IPS-15b (cell line): ENCODE data around the gene ANOS1.

Experiments used
- H3K27me3 ChIP-seq: one replicate; pipeline ENCODE4 v1.6.1; 2013; ENCODE audit warnings: low read length; ENCODE audit not compliant: control insufficient read depth, insufficient read depth
- H3K36me3 ChIP-seq: one replicate; pipeline ENCODE4 v1.6.1; 2013; ENCODE audit warnings: low read length; ENCODE audit not compliant: control insufficient read depth, insufficient read depth
- H3K4me1 ChIP-seq: one replicate; pipeline ENCODE4 v1.6.1; 2013; ENCODE audit warnings: mild to moderate bottlenecking, low read length; ENCODE audit not compliant: control insufficient read depth, insufficient read depth
- H3K4me3 ChIP-seq: one replicate; pipeline ENCODE4 v1.5.1; 2013; ENCODE audit warnings: low read depth, low read length
- H3K9ac ChIP-seq: one replicate; pipeline ENCODE4 v1.6.1; 2013; ENCODE audit warnings: low read depth, mild to moderate bottlenecking, low read length
- H3K9me3 ChIP-seq: one replicate; pipeline ENCODE4 v1.6.1; 2013; ENCODE audit warnings: mild to moderate bottlenecking, low read length; ENCODE audit not compliant: control insufficient read depth, insufficient read depth

ANOS1 gene

GRCh38 chrX:8711401-8711800 is 20.5 kb downstream of the ANOS1 start:
- Histone ChIP-seq H3K4me1 (peaks cover 4% of the 10 kb centered on the region), H3K36me3 (no peaks in the 10 kb centered on the region), H3K9ac (no peak overlapping the region), H3K9me3 (no peaks in the 10 kb centered on the region), H3K4me3 (no peak overlapping the region), H3K27me3 (no peaks in the 10 kb centered on the region)

GRCh38 chrX:8704184-8704583 is 27.8 kb downstream of the ANOS1 start:
- H3K36me3 ChIP-seq = no peaks in the 10 kb centered on the region
- no peak overlapping the region for H3K4me3 ChIP-seq
- H3K4me1 ChIP-seq = no peaks in the 10 kb centered on the region
- no peak overlapping the region for H3K9ac ChIP-seq
- no peaks in the 10 kb centered on the region for H3K27me3 ChIP-seq
- no peaks in the 10 kb centered on the region for H3K9me3 ChIP-seq

- Histone ChIP-seq H3K4me3 (no peak overlapping the region), H3K4me1 (peaks cover 11% of the 10 kb centered on the region), H3K36me3 (no peaks in the 10 kb centered on the region), H3K27me3 (no peaks in the 10 kb centered on the region), H3K9ac (no peak overlapping the region), H3K9me3 (no peaks in the 10 kb centered on the region)
Measured at GRCh38 chrX:8692871-8693270, 39.1 kb downstream of the ANOS1 start.

GRCh38 chrX:8689473-8689872 is 42.5 kb downstream of the ANOS1 start:
- H3K9me3 ChIP-seq = no peaks in the 10 kb centered on the region
- peaks cover 22% of the 10 kb centered on the region for H3K4me1 ChIP-seq
- H3K9ac ChIP-seq = no peak overlapping the region
- no peak overlapping the region for H3K4me3 ChIP-seq
- H3K36me3 ChIP-seq = no peaks in the 10 kb centered on the region
- H3K27me3 ChIP-seq = no peaks in the 10 kb centered on the region

GRCh38 chrX:8688776-8689175 is 43.2 kb downstream of the ANOS1 start:
- H3K27me3 ChIP-seq = no peaks in the 10 kb centered on the region
- peaks cover 25% of the 10 kb centered on the region for H3K4me1 ChIP-seq
- H3K36me3 ChIP-seq = no peaks in the 10 kb centered on the region
- H3K9ac ChIP-seq = no peak overlapping the region
- H3K9me3 ChIP-seq = no peaks in the 10 kb centered on the region
- no peak overlapping the region for H3K4me3 ChIP-seq

GRCh38 chrX:8684201-8684965 is 47.6 kb downstream of the ANOS1 start:
- Histone ChIP-seq H3K9ac (peak overlapping the region; percentile 24), H3K27me3 (no peaks in the 10 kb centered on the region), H3K4me3 (no peak overlapping the region), H3K4me1 (peaks cover 17% of the 10 kb centered on the region), H3K36me3 (no peaks in the 10 kb centered on the region), H3K9me3 (no peaks in the 10 kb centered on the region)

- Histone ChIP-seq H3K4me3 (no peak overlapping the region), H3K36me3 (no peaks in the 10 kb centered on the region), H3K27me3 (no peaks in the 10 kb centered on the region), H3K9me3 (no peaks in the 10 kb centered on the region), H3K4me1 (peaks cover 17% of the 10 kb centered on the region), H3K9ac (peak overlapping the region; percentile 24)
Measured at GRCh38 chrX:8683687-8684086, 48.2 kb downstream of the ANOS1 start.

- H3K27me3 ChIP-seq = no peaks in the 10 kb centered on the region
- no peak overlapping the region for H3K9ac ChIP-seq
- no peaks in the 10 kb centered on the region for H3K36me3 ChIP-seq
- peaks cover 5% of the 10 kb centered on the region for H3K4me1 ChIP-seq
- no peak overlapping the region for H3K4me3 ChIP-seq
- H3K9me3 ChIP-seq = no peaks in the 10 kb centered on the region
Measured at GRCh38 chrX:8679550-8679949, 52.4 kb downstream of the ANOS1 start.

GRCh38 chrX:8675006-8675630 is 56.8 kb downstream of the ANOS1 start:
- Histone ChIP-seq H3K36me3 (no peaks in the 10 kb centered on the region), H3K4me3 (no peak overlapping the region), H3K9ac (no peak overlapping the region), H3K9me3 (no peaks in the 10 kb centered on the region), H3K27me3 (no peaks in the 10 kb centered on the region), H3K4me1 (no peaks in the 10 kb centered on the region)

GRCh38 chrX:8673201-8673600 is 58.7 kb downstream of the ANOS1 start:
- Histone ChIP-seq H3K9me3 (no peaks in the 10 kb centered on the region), H3K4me1 (no peaks in the 10 kb centered on the region), H3K9ac (no peak overlapping the region), H3K4me3 (no peak overlapping the region), H3K27me3 (no peaks in the 10 kb centered on the region), H3K36me3 (no peaks in the 10 kb centered on the region)

GRCh38 chrX:8672176-8672575 is 59.8 kb downstream of the ANOS1 start:
- H3K4me1 ChIP-seq = no peaks in the 10 kb centered on the region

GRCh38 chrX:8668813-8669212 is 63.1 kb downstream of the ANOS1 start:
- no peaks in the 10 kb centered on the region for H3K27me3 ChIP-seq
- no peak overlapping the region for H3K9ac ChIP-seq
- H3K9me3 ChIP-seq = no peaks in the 10 kb centered on the region
- H3K36me3 ChIP-seq = no peaks in the 10 kb centered on the region
- H3K4me3 ChIP-seq = no peak overlapping the region
- H3K4me1 ChIP-seq = no peaks in the 10 kb centered on the region

More at GRCh38 chrX:8672176-8672575, 59.8 kb downstream of the ANOS1 start:
- Histone ChIP-seq H3K9ac (no peak overlapping the region), H3K9me3 (no peaks in the 10 kb centered on the region), H3K4me3 (no peak overlapping the region), H3K27me3 (no peaks in the 10 kb centered on the region), H3K36me3 (no peaks in the 10 kb centered on the region)
